Upper lobe of left lung (tissue), 4 donors: ENCODE data around the gene TMEM92.

Experiments
- EP300 ChIP-seq, 4 donors: sonication (generic); formaldehyde crosslinking; IDR thresholded peaks; one replicate each; pipeline ENCODE4 v1.5.1; 2017; ENCODE audit warnings: antibody characterized with exemption in 4 of 4, control low read depth in 2 of 4
- TF ChIP-seq, protein P1 (sequence below), 6 experiments: fragments of 450-650 bp in 4 of 6; fragments of 200-600 bp in 2 of 6; sonication (generic) in 2 of 6; IDR thresholded peaks; one replicate each; pipeline ENCODE4 v1.5.1; 2016 to 2019; ENCODE audit warnings: antibody characterized with exemption in 6 of 6

- TF ChIP-seq, protein P1, sequence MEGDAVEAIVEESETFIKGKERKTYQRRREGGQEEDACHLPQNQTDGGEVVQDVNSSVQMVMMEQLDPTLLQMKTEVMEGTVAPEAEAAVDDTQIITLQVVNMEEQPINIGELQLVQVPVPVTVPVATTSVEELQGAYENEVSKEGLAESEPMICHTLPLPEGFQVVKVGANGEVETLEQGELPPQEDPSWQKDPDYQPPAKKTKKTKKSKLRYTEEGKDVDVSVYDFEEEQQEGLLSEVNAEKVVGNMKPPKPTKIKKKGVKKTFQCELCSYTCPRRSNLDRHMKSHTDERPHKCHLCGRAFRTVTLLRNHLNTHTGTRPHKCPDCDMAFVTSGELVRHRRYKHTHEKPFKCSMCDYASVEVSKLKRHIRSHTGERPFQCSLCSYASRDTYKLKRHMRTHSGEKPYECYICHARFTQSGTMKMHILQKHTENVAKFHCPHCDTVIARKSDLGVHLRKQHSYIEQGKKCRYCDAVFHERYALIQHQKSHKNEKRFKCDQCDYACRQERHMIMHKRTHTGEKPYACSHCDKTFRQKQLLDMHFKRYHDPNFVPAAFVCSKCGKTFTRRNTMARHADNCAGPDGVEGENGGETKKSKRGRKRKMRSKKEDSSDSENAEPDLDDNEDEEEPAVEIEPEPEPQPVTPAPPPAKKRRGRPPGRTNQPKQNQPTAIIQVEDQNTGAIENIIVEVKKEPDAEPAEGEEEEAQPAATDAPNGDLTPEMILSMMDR (IDR thresholded peaks at IDR 0.05), result no peak
- TF ChIP-seq EP300 (IDR thresholded peaks at IDR 0.05), result no peak
These were observed 9.8 kb upstream of the TMEM92 start for GRCh38 chr17:50264263-50265113.
